Fibroblast of peridontal ligament (primary cell): Measurements from ENCODE around the gene NDUFS5.
"Not testable (repeated sequence)": the region's sequence is repeated elsewhere in the genome, so short reads cannot be mapped to it uniquely, and the experiment has no call there.

Experiments used
- DNase-seq: peaks from one replicate; pipeline ENCODE4 v3.0.0-alpha.2; 2010; ENCODE audit errors: extremely low read depth

Gene NDUFS5

DNA sequence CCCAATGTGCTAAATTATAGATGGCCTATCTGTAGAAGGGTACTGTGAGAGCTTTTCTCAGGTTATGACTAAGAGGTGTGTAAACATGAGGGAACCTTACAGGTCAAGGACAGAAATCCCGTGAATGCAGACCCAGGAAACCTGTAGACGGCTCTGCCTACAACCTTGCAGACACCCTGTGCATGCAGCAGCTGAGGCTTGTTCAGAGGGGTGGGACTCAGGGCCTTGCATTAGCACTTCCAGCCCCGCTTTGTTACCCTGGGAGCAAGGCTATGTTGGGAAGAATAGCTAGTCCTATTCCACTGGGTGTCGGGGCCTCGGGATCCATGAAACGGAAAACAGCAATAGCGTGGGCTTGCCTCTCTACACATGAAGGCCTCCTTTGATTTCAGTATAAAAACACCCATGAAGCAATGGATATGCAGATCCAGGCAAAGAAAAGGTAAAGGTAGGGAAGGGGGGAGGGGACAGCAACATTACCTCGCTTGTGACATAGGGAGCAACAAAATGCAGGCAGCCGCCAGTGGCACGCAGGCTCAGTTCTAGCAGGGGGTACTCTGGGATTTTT, 9.5 kb upstream of the NDUFS5 start:
- no peak for DNase-seq

- no peak for DNase-seq
Measured at GRCh38 chr1:39017266-39017665, 8.9 kb upstream of the NDUFS5 start.

DNA sequence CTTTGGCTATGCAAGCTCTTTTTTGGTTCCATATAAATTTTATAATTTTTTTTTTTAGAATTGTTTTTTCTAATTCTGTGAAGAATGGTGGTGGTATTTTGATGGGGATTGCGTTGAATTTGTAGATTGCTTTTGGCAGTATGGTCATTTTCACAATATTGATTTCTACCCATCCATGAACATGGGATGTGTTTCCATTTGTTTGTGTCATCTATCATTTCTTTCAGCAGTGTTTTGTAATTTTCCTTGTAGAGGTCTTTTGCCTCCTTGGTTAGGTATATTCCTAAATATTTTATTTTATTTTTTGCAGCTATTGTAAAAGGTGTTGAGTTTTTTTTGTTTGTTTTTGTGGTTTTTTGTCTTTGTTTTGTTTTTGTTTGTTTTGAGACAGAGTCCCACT, 5.7 kb upstream of the NDUFS5 start:
- not testable (repeated sequence) for DNase-seq

DNA sequence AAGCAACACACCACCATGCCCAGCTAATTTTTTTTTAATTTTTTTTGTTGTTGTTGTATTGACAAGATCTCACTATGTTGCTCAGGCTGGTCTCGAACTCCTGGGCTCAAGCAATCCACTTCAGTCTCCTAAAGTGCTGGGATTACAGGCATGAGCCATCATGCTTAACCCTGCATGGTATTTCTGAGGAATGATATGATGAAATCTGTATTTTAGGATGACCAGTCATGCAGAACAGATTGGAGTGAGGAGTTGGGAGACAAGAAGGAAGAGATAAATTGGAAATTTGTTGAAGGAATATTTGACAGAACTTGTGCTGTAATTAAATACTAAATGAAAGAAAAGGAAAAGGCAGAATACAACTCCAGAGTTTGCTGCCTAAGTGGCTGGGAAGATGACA, 4.7 kb upstream of the NDUFS5 start:
- DNase-seq = peak; percentile 49

GRCh38 chr1:39023140-39023539, 3.0 kb upstream of the NDUFS5 start:
- no peak for DNase-seq

- no peak for DNase-seq
Measured at GRCh38 chr1:39026866-39027507, 837 bp downstream of the NDUFS5 start.

DNA sequence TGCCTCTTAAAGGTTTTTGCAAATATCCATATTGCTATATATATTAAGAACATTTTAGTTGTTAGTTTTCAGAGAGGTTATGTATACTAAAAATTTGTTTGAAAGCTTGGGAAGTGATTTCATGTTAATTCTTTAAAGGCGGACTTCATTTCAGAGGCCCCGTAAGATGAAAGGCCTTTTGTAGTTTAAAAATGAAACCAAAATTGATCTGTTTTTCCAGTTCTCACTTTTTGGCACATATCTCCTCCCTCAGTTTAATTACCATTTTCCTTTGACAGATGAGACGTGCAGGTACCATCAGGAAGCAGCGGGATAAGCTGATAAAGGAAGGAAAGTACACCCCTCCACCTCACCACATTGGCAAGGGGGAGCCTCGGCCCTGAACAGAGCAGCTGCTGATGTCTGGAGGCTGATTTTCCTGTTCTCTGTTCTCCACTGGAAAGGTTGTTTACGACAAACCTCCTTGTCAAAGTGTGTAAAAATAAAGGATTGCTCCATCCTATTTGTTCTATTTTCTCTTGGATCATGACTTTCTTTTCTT, 8.0 kb downstream of the NDUFS5 start:
- DNase-seq = no peak

GRCh38 chr1:39036678-39037077, 10.5 kb downstream of the NDUFS5 start:
- no peak for DNase-seq

DNA sequence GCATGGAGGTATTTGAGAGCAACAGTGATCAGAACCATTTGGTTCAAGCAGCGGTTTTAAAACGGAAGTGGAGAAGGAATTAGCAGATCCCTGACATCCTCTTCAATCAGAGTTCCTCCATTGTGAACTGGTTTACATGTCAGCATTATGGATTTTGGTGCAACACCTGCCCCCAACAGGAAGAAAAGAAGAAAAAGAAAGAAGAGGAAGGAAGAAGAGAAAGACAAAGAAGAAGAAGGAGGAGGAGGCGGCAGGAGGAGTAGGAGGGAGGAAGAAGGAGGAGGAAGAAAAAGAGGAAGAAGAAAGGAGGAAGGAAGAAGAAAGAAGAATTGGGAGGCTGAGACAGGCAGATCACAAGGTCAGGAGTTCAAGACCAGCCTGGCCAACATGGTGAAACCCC, 17.4 kb downstream of the NDUFS5 start:
- no peak for DNase-seq

DNA sequence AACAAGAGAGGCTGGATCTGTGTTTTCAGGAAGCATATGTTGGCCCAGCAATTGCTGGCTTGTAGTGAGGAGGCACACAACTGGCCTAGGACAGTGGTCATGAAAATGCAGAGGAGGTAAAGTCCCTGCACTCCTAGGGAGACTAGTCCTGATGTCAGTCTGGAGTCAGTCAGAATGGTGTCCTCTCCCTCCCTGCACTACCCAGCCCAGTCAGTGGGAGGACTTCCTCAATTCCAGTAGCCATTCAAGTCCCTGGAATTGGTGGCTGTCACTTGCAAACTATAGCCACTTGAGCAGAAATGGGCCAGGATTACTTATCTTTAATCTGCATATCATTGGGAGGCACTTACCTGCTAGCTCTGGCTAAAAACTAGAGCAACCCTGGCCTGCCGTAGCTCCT, 18.6 kb downstream of the NDUFS5 start:
- DNase-seq = no peak

- no peak for DNase-seq
Measured at GRCh38 chr1:39045231-39045630, 19.1 kb downstream of the NDUFS5 start.

DNA sequence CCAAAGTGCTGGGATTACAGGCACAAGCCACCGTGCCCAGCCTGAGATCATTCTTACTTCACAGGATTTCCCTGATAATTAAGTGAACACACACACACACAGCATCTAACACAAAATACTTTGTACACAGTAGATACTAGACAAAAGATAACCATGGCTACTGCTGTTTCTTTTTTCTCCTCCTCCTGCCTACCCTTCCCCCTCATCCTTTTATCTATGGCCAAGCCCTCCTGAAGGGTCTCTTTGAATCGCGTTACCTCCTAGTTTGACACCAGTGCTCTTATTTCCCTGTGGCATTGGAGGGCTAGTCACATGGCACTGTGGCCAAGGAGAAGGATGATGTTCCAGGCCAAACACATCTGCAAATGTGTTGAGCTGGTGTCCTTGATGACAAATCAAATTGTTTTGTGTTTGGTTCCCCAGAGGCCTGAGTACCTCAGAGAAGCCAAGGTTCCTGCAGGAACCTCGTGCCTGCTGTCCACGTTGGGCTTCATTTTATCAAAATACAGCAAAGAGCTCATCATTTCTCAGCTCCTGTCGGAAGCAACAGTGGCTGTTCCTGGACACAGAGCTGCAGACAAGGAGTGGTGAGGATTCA, 20.6 kb downstream of the NDUFS5 start:
- DNase-seq = peak; percentile 14

DNA sequence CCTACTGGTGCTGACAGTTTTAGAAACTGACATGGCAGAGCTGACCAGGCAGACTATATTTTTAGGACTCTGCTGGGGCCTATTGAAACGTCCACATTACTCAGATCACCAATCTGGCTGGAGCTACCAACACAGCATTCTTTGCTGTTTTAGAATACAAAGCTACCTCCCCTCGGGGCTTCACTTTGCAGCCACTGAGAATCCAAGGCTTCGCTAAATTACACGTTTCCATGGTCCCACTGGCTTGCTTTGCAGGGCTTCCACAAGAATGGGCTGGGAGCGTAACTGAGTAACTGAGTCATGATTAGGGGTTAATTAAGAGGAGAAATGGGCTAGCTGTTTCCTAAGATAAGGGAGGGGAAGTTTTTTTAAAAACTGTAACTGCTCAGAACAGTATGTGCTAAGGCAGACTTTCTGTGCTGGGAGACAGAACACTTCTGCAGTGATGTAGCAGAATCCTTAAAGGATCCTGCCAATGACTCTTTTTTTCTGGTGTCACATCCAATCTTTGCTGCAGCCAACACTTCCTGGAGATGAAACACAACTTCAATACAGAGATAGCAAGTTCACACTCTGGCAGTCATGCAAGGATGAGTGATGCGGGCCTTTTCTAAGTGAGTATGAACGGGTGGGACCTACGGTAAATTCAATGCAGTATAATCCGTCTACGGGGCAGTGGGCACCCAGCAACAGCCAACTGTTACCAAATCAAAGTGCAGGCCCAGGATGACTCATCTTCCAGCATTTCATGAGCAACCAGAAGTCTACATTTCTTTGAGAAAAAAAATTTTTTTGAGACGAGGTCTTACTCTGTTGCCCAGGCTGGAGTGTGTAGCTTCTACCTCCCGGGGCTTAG, 21.5 kb downstream of the NDUFS5 start:
- DNase-seq = peak; percentile 93

DNA sequence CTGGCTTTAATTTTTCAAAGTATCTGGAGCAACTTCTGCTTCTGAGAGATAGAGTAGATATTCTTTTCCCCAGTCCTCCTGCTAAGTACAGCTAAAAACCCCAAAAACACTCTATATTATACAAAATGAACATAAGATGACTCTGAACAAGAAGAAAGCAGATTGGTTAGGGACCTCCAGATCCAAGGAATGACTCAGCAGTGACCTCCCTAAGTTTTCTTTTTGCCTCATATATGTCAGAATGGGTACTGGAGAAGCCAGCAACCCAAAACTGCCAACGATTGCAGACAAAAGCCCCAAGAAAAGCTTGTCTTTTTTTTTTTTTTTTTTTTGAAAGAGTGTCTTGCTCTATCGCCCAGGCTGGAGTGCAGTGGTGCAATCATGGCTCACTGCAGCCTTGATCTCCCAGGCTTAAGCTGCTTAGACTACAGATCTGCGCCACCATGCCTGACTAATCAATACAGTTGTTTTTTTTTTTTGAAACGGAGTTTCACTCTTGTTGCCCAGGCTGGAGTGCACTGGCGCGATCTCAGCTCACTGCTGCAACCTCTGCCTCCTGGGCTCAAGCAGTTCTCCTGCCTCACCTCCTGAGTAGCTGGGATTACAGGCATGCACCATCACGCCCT, 22.7 kb downstream of the NDUFS5 start:
- peak; percentile 38 for DNase-seq

DNA sequence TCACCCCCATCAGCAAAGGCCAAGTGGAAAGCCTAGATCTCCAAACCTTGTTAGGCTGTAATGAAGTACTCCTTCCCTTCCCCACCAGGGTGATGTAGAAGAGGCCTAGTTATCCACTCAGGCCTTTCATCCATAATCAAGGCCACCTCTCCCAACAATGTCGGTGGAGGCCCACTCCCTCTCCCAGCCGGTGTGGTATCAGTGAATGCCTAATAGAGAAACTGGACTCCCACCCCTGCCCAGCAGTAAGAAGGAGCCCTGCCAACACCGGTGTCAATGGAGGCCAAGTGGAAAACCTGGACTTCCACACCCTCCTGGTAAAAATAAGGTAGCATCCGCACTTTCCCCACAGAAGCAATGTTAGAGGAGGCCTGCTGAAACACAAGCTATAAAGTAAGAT, 23.9 kb downstream of the NDUFS5 start:
- no peak for DNase-seq

DNA sequence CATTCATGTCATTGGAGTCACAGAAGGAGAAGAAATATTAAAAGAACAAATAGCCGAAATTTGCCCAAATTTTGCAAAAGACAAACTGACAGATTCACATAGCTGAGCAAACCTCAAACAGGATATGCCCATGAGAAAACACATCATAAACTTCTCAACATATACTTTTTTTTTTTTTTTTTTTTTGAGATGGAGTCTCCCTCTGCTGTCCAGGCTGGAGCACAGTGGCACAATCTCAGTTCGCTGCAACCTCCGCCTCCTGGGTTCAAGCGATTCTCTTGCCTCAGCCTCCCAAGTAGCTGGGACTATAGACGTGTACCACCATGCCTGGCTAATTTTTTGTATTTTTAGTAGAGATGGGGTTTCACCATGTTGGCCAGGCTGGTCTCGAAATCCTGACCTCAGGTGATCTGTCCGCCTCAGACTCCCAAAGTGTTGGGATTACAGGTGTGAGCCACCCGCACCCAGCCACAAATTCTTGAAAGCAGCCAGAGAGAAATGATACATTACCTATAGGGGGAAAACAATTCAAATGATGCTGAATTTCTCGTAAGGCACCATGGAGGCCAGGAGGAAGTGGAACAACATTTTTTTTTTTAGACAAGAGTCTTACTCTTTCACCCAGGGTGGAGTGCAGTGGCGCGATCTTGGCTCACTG, 25.2 kb downstream of the NDUFS5 start:
- not testable (repeated sequence) for DNase-seq

- no peak for DNase-seq
Measured at GRCh38 chr1:39051956-39052355, 25.8 kb downstream of the NDUFS5 start.

DNA sequence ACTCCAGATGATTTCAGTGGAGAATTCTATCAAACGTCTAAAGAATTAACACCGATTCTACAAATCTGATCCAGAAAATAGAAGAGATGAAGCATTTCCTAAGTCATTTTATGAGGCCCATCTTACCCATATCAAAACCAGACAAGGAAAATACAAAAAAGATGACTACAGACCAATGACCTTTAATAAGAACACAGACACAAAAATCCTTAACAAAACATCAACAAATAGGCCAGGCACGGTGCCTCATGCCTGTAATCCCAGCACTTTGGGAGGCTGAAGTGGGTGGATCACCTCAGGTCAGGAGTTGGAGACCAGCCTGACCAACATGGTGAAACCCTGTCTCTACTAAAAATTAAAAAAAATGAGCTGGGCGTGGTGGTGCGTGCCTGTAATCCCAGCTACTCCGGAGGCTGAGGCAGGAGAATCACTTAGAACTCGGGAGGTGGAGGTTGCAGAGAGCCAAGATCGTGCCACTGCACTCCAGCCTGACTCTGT, 29.1 kb downstream of the NDUFS5 start:
- DNase-seq = not testable (repeated sequence)

DNA sequence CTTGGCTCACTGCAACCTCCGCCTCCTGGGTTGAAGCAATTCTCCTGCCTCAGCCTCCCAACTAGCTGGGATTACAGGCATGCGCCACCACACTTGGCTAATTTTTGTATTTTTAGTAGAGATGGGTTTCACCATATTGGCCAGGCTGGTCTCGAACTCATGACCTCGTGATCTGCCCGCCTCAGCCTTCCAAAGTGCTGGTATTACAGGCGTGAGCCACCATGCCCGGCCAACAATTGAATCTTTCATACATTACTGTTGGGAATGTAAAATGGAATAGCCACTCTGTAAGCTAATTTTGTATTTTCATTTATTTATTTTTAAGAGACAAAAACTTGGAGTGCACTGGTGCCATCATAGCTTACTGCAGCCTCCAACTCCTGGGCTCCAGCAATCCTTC, 35.4 kb downstream of the NDUFS5 start:
- not testable (repeated sequence) for DNase-seq

GRCh38 chr1:39061951-39062350, 35.8 kb downstream of the NDUFS5 start:
- peak; percentile 49 for DNase-seq

- DNase-seq = no peak
Measured at GRCh38 chr1:39063191-39063590, 37.0 kb downstream of the NDUFS5 start.
